Omental fat pad (tissue), 4 donors: ENCODE results near the gene ARSA. TPM values are rescaled to one million over a fixed set of nuclear protein-coding genes. Genes with fewer than 3 reads are reported as not detected.
A peak's percentile ranks its signal among the peaks of the same experiment; 100 is the strongest.

Experiments
- ATAC-seq: fragments of 150-250 bp; one replicate; pipeline ENCODE4 v1.9.1; 2016; ENCODE audit warnings: mild to moderate bottlenecking, moderate library complexity; ENCODE audit not compliant: low FRiP score
- DNase-seq: peaks from one replicate; pipeline ENCODE4 v3.0.0-alpha.2; 2019; ENCODE audit warnings: low spot score
- CTCF ChIP-seq, 3 donors: fragments of 450-650 bp; IDR thresholded peaks; one replicate each; pipeline ENCODE4 v1.5.1; 2016 to 2017; ENCODE audit warnings: antibody characterized with exemption in 3 of 3, mild to moderate bottlenecking in 3 of 3, moderate library complexity in 2 of 3
- total RNA-seq, 4 donors: library from RNA; depleted of rRNA; stranded (reverse); fragments of >200 nt; gene quantifications; one replicate each; pipeline ENCODE4 v1.1.0, GENCODE V29; 2016

ARSA gene
- total RNA-seq, 4 donors from 2014 or later = 29.9 to 43.5 (median 36.1) TPM

GRCh38 chr22:50628543-50629134 lies 687 bp upstream of the ARSA start:
- DNase-seq = no peak
- no peak for TF ChIP-seq CTCF (IDR thresholded peaks at IDR 0.05)
- ATAC-seq = no peak

DNA sequence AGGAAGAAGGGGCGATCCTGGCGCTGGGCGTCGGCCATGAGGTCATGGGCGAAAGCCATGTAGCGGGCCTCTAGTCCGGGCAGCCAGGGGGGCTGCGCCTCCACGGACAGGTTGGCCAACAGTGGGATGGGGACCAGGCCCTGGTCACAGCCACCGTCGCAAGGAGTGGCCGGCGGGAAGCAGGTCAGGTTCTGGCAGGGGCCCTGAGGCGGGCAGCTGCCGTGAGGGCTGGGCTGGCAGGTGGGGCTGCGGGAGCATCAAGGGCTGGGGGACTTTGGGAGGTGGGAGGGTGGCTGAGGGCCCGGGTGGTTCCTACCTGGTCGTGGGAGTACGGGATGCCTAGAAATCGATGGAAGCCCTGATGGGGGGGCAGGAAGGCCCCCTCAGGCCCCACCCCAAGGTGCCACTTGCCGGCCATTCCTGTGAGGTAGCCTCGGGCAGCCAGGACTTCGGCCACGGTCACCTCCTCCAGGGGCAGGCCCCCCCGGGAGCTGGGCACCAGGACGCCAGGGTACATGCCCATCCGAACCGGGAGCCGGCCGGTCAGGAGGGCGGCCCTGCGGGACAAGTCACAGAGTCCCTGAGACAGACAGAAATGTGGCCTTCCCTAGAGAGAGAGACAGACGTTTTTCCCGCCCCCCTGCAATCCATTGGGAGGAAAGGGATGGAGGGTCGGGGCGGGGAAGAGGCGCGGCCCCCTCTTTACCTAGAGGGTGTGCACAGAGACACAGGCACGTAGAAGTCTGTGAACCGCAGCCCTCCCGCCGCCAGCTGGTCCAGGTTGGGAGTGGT lies 906 bp downstream of the ARSA start:
- DNase-seq = no peak
- ATAC-seq = peak; percentile 1
- no peak for TF ChIP-seq CTCF (IDR thresholded peaks at IDR 0.05)

DNA sequence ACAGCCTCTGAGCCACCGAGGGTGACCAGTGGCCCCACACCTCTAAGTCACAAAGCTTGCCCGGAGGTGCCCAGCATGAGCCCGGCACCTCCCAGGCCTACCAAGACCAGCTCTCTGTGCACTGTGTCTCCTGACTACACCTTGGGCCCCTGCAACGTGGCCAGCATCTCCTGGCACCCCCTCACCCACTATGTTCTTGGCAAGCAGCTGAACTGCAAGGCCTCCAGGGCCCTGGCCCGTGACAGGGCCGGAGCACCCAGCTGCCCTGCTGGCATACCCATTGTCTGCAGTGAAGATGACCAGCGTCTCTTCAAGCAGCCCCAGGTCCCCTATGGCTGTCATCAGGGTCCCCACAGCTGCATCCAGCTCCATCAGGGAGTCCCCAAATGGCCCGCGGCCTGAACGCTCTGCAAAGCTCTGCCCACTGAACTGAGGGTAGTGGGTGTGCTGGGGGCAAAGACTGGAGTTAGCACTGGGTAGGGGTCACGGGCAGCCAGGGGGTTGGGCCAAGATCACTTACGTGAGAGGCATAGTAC lies 1.6 kb downstream of the ARSA start:
- DNase-seq (no peak), ATAC-seq (no peak)
- TF ChIP-seq CTCF (IDR thresholded peaks at IDR 0.05) = no peak

GRCh38 chr22:50625568-50626313 lies 2.2 kb downstream of the ARSA start:
- DNase-seq = no peak
- no peak for TF ChIP-seq CTCF (IDR thresholded peaks at IDR 0.05)
- ATAC-seq = no peak

GRCh38 chr22:50625131-50625567 lies 2.8 kb downstream of the ARSA start:
- no peak for DNase-seq
- ATAC-seq = no peak
- TF ChIP-seq CTCF (IDR thresholded peaks at IDR 0.05) = no peak

- ATAC-seq (no peak), DNase-seq (no peak)
- TF ChIP-seq CTCF (IDR thresholded peaks at IDR 0.05) = no peak
Observed at GRCh38 chr22:50624347-50625130, 3.4 kb downstream of the ARSA start.
